SK-N-SH (cell line): ENCODE measurements around the gene SLC27A4. TPM values are rescaled to one million over a fixed set of nuclear protein-coding genes. Genes with fewer than 3 reads are reported as not detected.

ENCODE experiments used
- CTCF ChIA-PET: fragments of 300-600, 350-600 bp; formaldehyde crosslinking; extraction: SDS; loops from one replicate; lab custom pipeline; 2021; lab: Yijun Ruan, JAX
- POLR2A ChIA-PET: fragments of 350-600 bp; sonication (Branson Sonifier 250); formaldehyde crosslinking; extraction: SDS; loops from one replicate; lab custom pipeline; 2020; ENCODE audit warnings: antibody characterized with exemption, inconsistent platforms; lab: Yijun Ruan, JAX
- DNase-seq: peaks from one replicate; pipeline ENCODE4 v3.0.0; 2012
- H2AFZ ChIP-seq: fragments of 200-600 bp; sonication (generic); 2 replicates; pipeline ENCODE4 v1.8.1; 2016; ENCODE audit warnings: antibody characterized with exemption, mild to moderate bottlenecking, low read depth
- H3F3A ChIP-seq: fragments of 200-600 bp; sonication (generic); replicated peaks from 2 replicates; pipeline ENCODE3; 2016; ENCODE audit warnings: antibody characterized with exemption, mild to moderate bottlenecking; ENCODE audit not compliant: insufficient read depth
- H3K27ac ChIP-seq, 2 experiments: fragments of 200-500 bp in 1 of 2; fragments of 200-600 bp in 1 of 2; sonication (Bioruptor generic) in 1 of 2; sonication (generic), shearing (Covaris generic) in 1 of 2; 2 replicates each; pipeline versions ENCODE4 v1.5.1 to v1.6.1; 2014 to 2016; ENCODE audit warnings: low read depth in 2 of 2, inconsistent platforms in 1 of 2, low read length in 1 of 2, mild to moderate bottlenecking in 1 of 2, mixed read lengths in 1 of 2
- H3K27me3 ChIP-seq: fragments of 200-600 bp; sonication (generic), shearing (Covaris generic); 2 replicates; pipeline ENCODE4 v1.6.1; 2016; ENCODE audit warnings: mixed run types; ENCODE audit not compliant: insufficient read depth
- H3K36me3 ChIP-seq, 2 experiments: fragments of 200-500 bp in 1 of 2; fragments of 200-600 bp in 1 of 2; sonication (Bioruptor generic) in 1 of 2; sonication (generic) in 1 of 2; replicated peaks in 1 of 2; 2 replicates each; pipeline versions ENCODE3 to v1.5.1; 2014 to 2016; ENCODE audit warnings: low read length in 1 of 2, mild to moderate bottlenecking in 1 of 2; ENCODE audit not compliant: insufficient read depth in 2 of 2, control insufficient read depth in 1 of 2
- H3K4me1 ChIP-seq, 2 experiments: fragments of 200-500 bp in 1 of 2; fragments of 200-600 bp in 1 of 2; sonication (Bioruptor generic) in 1 of 2; sonication (generic), shearing (Covaris generic) in 1 of 2; 2 replicates each; pipeline versions ENCODE4 v1.5.1 to v1.6.1; 2014 to 2016; ENCODE audit warnings: low read depth in 1 of 2, low read length in 1 of 2, mixed run types in 1 of 2; ENCODE audit not compliant: insufficient read depth in 2 of 2, control insufficient read depth in 1 of 2
- H3K4me2 ChIP-seq: fragments of 200-600 bp; sonication (generic), shearing (Covaris generic); 2 replicates; pipeline ENCODE4 v1.6.1; 2017; ENCODE audit warnings: mixed run types
- H3K4me3 ChIP-seq, 2 experiments: fragments of 200-500 bp in 1 of 2; fragments of 200-600 bp in 1 of 2; sonication (Bioruptor generic) in 1 of 2; sonication (generic), shearing (Covaris generic) in 1 of 2; 2 replicates each; pipeline versions ENCODE4 v1.5.1 to v1.8.1; 2014 to 2016; ENCODE audit warnings: low read depth in 2 of 2, inconsistent platforms in 1 of 2, low read length in 1 of 2, mild to moderate bottlenecking in 1 of 2, mixed read lengths in 1 of 2, moderate library complexity in 1 of 2
- H3K79me2 ChIP-seq: fragments of 200-600 bp; sonication (generic); 2 replicates; pipeline ENCODE4 v1.8.1; 2017; ENCODE audit warnings: mild to moderate bottlenecking; ENCODE audit not compliant: insufficient read depth
- H3K9ac ChIP-seq: fragments of 200-600 bp; sonication (generic); 2 replicates; pipeline ENCODE4 v1.6.1; 2017; ENCODE audit warnings: mixed run types
- H3K9me2 ChIP-seq: fragments of 200-600 bp; sonication (generic); 2 replicates; pipeline ENCODE4 v1.6.1; 2017; ENCODE audit warnings: mixed run types
- H3K9me3 ChIP-seq: fragments of 200-600 bp; sonication (generic); 2 replicates; pipeline ENCODE4 v1.6.1; 2017; ENCODE audit warnings: mixed run types, mild to moderate bottlenecking, moderate library complexity
- H4K20me1 ChIP-seq: fragments of 200-600 bp; sonication (generic); 2 replicates; pipeline ENCODE4 v1.6.1; 2017; ENCODE audit warnings: mild to moderate bottlenecking, mixed run types; ENCODE audit not compliant: insufficient read depth
- CTCF ChIP-seq: fragments of 200-600 bp; sonication (generic); IDR thresholded peaks from 2 replicates; pipeline ENCODE4 v1.6.1; 2017; ENCODE audit warnings: antibody characterized with exemption, mild to moderate bottlenecking, moderate library complexity
- ELF1 ChIP-seq: IDR thresholded peaks from 2 replicates; pipeline ENCODE4 v1.4.0; 2012
- FOSL2 ChIP-seq: IDR thresholded peaks from 2 replicates; pipeline ENCODE4 v1.4.0; 2012; ENCODE audit warnings: low read depth, mild to moderate bottlenecking, moderate library complexity, borderline replicate concordance
- FOXJ3 ChIP-seq: sonication (generic); formaldehyde crosslinking; IDR thresholded peaks from 2 replicates; pipeline ENCODE4 v1.5.1; 2020; ENCODE audit warnings: mild to moderate bottlenecking, missing genetic modification reagents
- GATA2 ChIP-seq: sonication (generic); formaldehyde crosslinking; IDR thresholded peaks from 2 replicates; pipeline ENCODE4 v1.5.0; 2020; ENCODE audit warnings: mild to moderate bottlenecking, missing genetic modification reagents
- JUND ChIP-seq: IDR thresholded peaks from 2 replicates; pipeline ENCODE4 v1.4.0; 2012
- MEF2A ChIP-seq: IDR thresholded peaks from 2 replicates; pipeline ENCODE4 v1.4.0; 2012; ENCODE audit warnings: low read depth, borderline replicate concordance
- MXI1 ChIP-seq: IDR thresholded peaks from 2 replicates; pipeline ENCODE4 v1.6.1; 2012; ENCODE audit warnings: mild to moderate bottlenecking, low read depth, low read length, improper control_type of control experiment
- NRF1 ChIP-seq: IDR thresholded peaks from 2 replicates; pipeline ENCODE4 v1.6.1; 2012; ENCODE audit warnings: low read depth, mild to moderate bottlenecking, low read length
- PBX3 ChIP-seq: IDR thresholded peaks from 2 replicates; pipeline ENCODE4; 2012
- POLR2AphosphoS5 ChIP-seq: IDR thresholded peaks from 2 replicates; pipeline ENCODE4 v1.6.1; 2012; ENCODE audit warnings: low read depth, low read length
- RCOR1 ChIP-seq: fragments of 150-350 bp; IDR thresholded peaks from 2 replicates; pipeline ENCODE4 v1.6.1; 2017; ENCODE audit warnings: antibody characterized with exemption, low read length
- SIN3A ChIP-seq: IDR thresholded peaks from 2 replicates; pipeline ENCODE4 v1.6.1; 2012; ENCODE audit warnings: low read depth, mild to moderate bottlenecking, low read length, moderate library complexity, borderline replicate concordance
- TEAD4 ChIP-seq: IDR thresholded peaks from 2 replicates; pipeline ENCODE4 v1.4.0; 2012; ENCODE audit warnings: mild to moderate bottlenecking, borderline replicate concordance; ENCODE audit not compliant: insufficient read depth
- USF2 ChIP-seq: fragments of 150-350 bp; IDR thresholded peaks from 2 replicates; pipeline ENCODE4 v1.6.1; 2017; ENCODE audit warnings: antibody characterized with exemption, low read length, low read depth, borderline replicate concordance
- YY1 ChIP-seq: IDR thresholded peaks from 2 replicates; pipeline ENCODE4 v1.4.0; 2012; ENCODE audit warnings: low read depth, mild to moderate bottlenecking
- WGBS: methylation state at CpG from one replicate; pipeline ENCODE4 v1.1.6; 2017; ENCODE audit warnings: low lambda C conversion rate; 5-methylcytosine and 5-hydroxymethylcytosine counted together
- polyA plus RNA-seq, 3 experiments: library from polyadenylated mRNA; depleted of rRNA; stranded (reverse); fragments of >200 nt; gene quantifications; 2 replicates each; pipeline ENCODE4 v1.2.3, GENCODE V29; 2012
- TF ChIP-seq, protein P1 (sequence below): fragments of 150-350 bp; IDR thresholded peaks from 2 replicates; pipeline ENCODE4 v1.6.1; 2016; ENCODE audit warnings: mild to moderate bottlenecking, low read depth, low read length

Gene SLC27A4
- polyA plus RNA-seq, 1 of the 3 experiments (the other 2 are of a cell fraction), result 24.1 TPM

GRCh38 chr9:128405780-128406171, 65.4 kb downstream of the SLC27A4 start:
- CTCF ChIA-PET, result interaction anchor here (0.7 to 0.8 kb wide), 2 partner anchors 14 to 43 kb away, joined by 3 to 5 read pairs; partner anchors contain the start of gene CERCAM
- H2AFZ ChIP-seq, result no peak overlapping the region

DNA sequence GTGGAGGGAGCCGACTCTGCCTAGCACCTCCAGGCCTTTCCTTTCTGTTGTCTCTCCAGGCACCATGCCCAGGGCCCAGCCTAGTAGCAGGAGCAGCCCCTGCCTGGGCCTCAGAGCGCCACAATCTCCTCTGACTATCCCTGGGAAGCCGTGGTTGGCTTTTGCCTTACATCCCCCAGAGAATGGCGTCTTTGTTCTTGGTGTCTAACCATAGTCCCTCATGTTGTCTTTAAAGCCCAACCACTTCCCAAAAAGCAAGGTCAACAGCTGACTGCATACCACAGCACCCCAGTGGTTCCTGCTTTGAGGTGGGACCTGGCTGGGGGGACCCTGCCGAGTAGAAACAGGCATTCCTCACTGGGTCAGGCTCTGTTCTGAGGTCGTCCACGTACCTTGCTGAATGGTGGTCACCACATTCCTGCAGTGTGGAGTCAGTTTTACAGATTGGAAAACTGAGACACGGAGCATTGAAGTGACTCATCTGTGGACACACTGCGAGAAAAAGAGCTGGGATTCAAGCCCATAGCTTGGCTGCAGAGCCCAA, 66.6 kb downstream of the SLC27A4 start:
- Histone ChIP-seq H3K4me3 (no peak overlapping the region), H3K79me2 (no peaks in the 10 kb centered on the region), H3F3A (no peaks in the 10 kb centered on the region), H3K4me1 (no peaks in the 10 kb centered on the region; a peak in 1 of 4 replicates), H3K36me3 (no peaks in the 10 kb centered on the region), H3K9me3 (no peaks in the 10 kb centered on the region), H3K9ac (no peak overlapping the region), H4K20me1 (no peaks in the 10 kb centered on the region), H3K27me3 (no peaks in the 10 kb centered on the region), H3K4me2 (no peak overlapping the region), H3K9me2 (no peaks in the 10 kb centered on the region), H2AFZ (no peak overlapping the region), H3K27ac (no peak overlapping the region)
- no peak for DNase-seq
- WGBS, result 67% methylated on average over 9 of the region's 9 CpGs
- CTCF ChIA-PET, result interaction anchor here (0.8 to 9.3 kb wide), 3 partner anchors 32 to 65 kb away, joined by 3 to 113 read pairs (median 10); no protein-coding TSS in a partner anchor
- TF ChIP-seq RCOR1 (no peak), MEF2A (no peak), FOXJ3 (CRISPR knock-in tag) (no peak), POLR2AphosphoS5 (no peak), GATA2 (CRISPR knock-in tag) (no peak), JUND (no peak), NRF1 (no peak), USF2 (no peak), ELF1 (no peak), FOSL2 (no peak), SIN3A (no peak), CTCF (no peak), YY1 (no peak), TEAD4 (no peak)
- TF ChIP-seq, protein P1, sequence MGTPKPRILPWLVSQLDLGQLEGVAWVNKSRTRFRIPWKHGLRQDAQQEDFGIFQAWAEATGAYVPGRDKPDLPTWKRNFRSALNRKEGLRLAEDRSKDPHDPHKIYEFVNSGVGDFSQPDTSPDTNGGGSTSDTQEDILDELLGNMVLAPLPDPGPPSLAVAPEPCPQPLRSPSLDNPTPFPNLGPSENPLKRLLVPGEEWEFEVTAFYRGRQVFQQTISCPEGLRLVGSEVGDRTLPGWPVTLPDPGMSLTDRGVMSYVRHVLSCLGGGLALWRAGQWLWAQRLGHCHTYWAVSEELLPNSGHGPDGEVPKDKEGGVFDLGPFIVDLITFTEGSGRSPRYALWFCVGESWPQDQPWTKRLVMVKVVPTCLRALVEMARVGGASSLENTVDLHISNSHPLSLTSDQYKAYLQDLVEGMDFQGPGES, result no peak
- POLR2A ChIA-PET, result no interaction called here

More at GRCh38 chr9:128405780-128406171, 65.4 kb downstream of the SLC27A4 start:
- Histone ChIP-seq H3K27me3 (no peaks in the 10 kb centered on the region), H3F3A (no peaks in the 10 kb centered on the region), H4K20me1 (no peaks in the 10 kb centered on the region), H3K9me3 (no peaks in the 10 kb centered on the region), H3K9ac (no peak overlapping the region), H3K79me2 (no peaks in the 10 kb centered on the region), H3K4me1 (no peaks in the 10 kb centered on the region), H3K4me2 (no peak overlapping the region), H3K27ac (no peak overlapping the region), H3K9me2 (no peaks in the 10 kb centered on the region), H3K4me3 (no peak overlapping the region), H3K36me3 (no peaks in the 10 kb centered on the region)
- POLR2A ChIA-PET, result no interaction called here
- TF ChIP-seq MXI1 (no peak), PBX3 (no peak), JUND (no peak), FOSL2 (no peak)
- TF ChIP-seq, protein P1, result no peak
- no peak for DNase-seq
- 84% methylated on average over 5 of the region's 7 CpGs for WGBS
